Activated CD4-positive, alpha-beta T cell treated with anti-CD3 and anti-CD28 coated beads, Interleukin-2, amount 50 U/mL, for 24 hours (primary cell): ENCODE results near the gene CSNK2A3.

Experiments used
- DNase-seq, 2 donors: peaks; one replicate each; pipeline ENCODE4 v3.0.0-alpha.2; 2020; ENCODE audit warnings: low read depth in 1 of 2, low spot score in 1 of 2

CSNK2A3 gene

DNA sequence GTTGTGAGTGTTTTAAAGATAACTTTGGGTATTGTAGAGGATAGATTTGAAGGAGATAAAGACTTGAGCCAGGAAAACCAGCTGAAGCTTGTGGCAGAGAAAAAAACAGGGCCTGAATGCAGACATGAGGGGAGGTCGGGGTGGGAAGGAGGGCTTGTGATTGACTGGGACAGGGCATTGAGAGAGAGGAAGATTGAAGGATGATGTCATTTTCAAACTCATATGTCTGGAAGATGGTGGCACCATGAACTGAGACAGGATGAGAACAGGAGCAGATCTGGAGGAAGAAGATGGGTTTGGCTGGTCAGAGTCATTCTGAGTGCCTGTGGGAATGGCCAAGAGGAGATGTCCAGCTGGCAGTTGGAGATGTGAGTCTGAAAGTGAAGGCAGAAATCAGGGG lies 14.7 kb downstream of the CSNK2A3 start:
- no peak for DNase-seq

- DNase-seq: no peak
These were observed 16.4 kb downstream of the CSNK2A3 start for GRCh38 chr11:11336664-11337063.

GRCh38 chr11:11335043-11335442 lies 18.0 kb downstream of the CSNK2A3 start:
- DNase-seq: no peak

- DNase-seq: no peak
These were observed 18.4 kb downstream of the CSNK2A3 start for GRCh38 chr11:11334607-11335006.

GRCh38 chr11:11332141-11332710 lies 20.8 kb downstream of the CSNK2A3 start:
- DNase-seq: no peak

DNA sequence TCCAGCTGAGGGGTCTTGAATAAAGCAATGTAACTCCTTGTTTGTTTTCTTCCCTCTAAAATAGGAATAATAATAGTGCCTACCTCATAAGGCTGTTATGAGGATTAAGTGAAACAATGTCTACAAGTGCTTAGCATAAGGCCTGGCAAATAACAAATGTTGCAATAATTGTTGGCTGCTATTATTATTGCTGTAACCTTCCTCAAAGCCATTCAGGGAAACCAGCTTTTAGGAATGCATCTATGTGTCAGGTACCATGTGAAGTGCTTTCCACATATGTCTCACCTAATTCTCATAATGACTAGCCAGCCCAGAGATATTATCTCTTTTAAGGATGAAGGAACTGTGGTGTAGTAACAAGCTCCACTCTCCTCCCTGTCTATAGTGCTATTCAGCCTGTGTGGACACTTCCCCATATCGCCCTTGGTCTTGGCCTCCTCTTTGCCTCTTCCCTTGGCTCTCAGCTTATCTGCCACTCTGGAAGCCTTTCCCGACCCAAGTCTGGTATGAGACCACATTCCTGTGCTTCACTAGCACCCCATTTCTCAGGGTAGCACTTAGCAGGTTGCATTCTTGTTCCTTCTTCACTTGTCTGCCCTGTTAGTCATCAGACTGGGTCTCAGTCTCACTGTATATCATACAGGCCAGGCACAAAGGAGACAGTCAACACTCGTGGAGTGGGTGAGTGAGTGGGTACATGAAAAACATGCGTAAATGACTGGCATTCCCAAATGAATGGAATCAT lies 23.8 kb downstream of the CSNK2A3 start:
- DNase-seq: no peak

- no peak for DNase-seq
These were observed 29.0 kb downstream of the CSNK2A3 start for GRCh38 chr11:11324090-11324489.

- no peak for DNase-seq
These were observed 30.9 kb downstream of the CSNK2A3 start for GRCh38 chr11:11322101-11322500.

DNA sequence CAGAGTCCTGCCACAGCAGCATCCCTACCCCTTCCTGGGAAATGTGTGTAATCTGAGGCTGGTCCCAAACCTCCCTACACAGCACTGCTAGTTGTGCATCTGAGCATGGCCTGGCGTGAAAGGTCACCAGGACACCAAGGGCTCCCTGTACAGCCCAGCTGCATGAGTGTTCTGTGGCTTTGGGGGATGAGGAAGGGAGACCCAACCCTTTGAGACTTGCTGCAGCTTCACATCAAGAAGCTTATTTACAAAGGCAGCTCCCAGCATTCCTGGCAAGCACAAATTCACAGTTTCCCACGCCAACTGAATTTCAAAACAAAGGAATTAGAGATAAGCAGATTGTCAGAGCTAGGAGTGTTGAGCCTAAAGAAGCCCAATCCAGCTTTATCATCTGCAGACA lies 32.2 kb downstream of the CSNK2A3 start:
- no peak for DNase-seq

GRCh38 chr11:11318961-11319360 lies 34.1 kb downstream of the CSNK2A3 start:
- no peak for DNase-seq

- no peak for DNase-seq
These were observed 34.6 kb downstream of the CSNK2A3 start for GRCh38 chr11:11318461-11318860.

DNA sequence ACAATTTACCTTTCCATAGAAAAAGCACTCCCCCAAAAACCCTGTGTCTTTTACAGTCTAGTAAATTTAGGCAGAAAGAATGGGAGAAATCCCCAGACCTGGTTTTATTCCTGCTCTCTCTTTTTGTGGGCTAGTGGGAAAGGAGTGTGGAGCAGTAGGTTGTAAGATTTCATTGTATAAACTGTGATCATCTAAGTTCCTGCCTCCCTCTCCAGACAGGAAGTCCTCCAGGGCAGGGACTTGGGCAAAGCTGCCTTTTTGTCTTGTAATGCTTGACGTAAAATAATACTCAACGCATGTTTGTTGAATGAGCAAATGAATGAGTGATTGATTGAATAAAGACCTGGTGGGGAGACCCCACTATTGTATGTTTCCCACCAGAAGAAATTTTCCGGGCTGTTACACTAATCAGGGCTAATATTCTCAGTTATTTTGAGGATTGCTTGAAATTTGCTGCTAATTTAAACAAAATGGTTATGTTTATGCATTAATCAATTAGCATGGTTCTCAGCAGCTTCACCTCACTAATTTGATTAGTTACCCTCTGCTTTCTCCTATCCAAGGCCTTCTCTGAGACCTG lies 36.3 kb downstream of the CSNK2A3 start:
- DNase-seq: no peak

- DNase-seq: no peak
These were observed 39.0 kb downstream of the CSNK2A3 start for GRCh38 chr11:11313902-11314692.

GRCh38 chr11:11313426-11313825 lies 39.6 kb downstream of the CSNK2A3 start:
- no peak for DNase-seq

DNA sequence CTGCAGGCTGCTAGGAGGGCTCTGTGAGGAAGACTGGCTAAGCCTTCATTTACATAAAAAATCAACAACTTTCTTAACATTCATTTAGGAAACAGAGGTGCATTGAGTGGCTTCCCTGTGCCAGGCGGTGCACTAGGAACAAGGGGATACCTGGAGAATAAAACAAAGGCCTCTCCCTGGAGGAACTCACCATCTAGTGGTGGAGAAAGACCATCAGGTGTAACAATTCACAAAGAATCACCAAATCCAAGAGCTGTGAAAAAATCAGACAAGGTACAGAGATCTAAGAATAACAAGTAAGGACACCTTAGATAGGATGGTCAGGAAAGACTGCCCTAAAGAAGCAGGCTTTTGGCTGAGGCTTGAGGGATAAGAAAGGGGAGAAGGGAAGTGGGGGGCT lies 40.3 kb downstream of the CSNK2A3 start:
- no peak for DNase-seq

DNA sequence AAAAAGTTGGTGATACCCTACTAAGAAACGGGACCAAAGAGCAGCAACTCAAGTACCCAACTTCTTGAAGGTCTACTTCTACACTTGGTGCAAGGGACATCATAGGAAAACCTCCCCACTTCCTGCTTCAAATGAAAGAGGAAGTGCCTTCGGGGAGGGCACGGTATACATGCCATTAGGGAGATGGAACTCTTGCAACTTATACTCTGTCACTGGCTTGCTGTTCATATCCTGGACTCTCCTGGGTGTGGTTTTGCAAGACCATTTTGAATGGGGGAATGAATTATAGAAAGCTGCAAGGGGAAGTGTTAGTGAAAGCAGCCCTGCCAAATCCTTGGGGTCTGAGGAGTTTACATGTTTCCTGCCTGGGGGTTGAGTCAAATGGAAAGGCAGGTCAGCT lies 41.9 kb downstream of the CSNK2A3 start:
- no peak for DNase-seq

- no peak for DNase-seq
These were observed 43.1 kb downstream of the CSNK2A3 start for GRCh38 chr11:11309906-11310305.

- no peak for DNase-seq
These were observed 44.8 kb downstream of the CSNK2A3 start for GRCh38 chr11:11308249-11308648.

- DNase-seq: no peak
These were observed 46.2 kb downstream of the CSNK2A3 start for GRCh38 chr11:11306855-11307254.

DNA sequence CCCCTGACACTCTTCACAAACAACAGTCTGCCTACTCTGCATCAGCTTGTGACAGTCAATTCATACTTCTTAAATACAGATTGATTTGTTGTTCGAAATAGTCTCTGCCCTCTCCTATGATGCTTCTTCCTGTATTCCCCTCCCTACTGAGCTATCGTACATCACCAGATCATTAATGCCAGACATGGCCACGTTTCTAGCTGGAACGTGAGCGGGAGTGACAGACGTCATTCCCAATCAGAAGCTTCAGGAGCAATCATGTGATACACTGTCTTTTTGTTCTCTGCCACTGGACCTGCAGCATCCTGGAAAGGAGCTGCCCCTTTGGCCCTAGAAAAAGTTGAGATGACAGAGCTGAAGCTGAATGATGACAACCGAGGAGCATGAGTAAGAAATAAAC lies 48.5 kb downstream of the CSNK2A3 start:
- DNase-seq: no peak

DNA sequence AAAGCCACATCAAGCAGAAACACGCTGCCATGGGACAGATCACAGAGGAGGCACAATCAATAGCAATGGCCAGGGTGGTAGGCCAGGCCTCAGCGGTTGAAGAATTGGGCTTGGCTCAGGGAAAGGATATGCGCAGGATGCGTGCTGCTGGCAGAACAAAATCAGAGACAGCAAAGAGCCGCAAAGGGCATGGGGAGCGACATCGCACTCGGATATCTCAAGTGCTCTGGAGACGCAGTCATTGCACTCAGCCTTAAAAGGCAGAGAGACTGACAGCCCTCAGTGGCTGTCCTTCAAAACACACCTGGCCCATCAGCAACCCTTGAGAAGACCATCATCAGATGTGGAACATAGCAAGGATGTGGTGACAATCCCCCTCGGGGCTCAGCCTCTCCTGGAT lies 50.5 kb downstream of the CSNK2A3 start:
- no peak for DNase-seq
